Raji (cell line): ENCODE measurements around the gene DLG2.

Source experiments
- POLR2A ChIP-seq: IDR thresholded peaks from 2 replicates; pipeline ENCODE4 v1.6.1; 2011; ENCODE audit warnings: low read depth, low read length, control low read depth; ENCODE audit not compliant: insufficient read depth

The DLG2 gene

GRCh38 chr11:83583757-83584366, 2043.3 kb downstream of the DLG2 start:
- no peak for TF ChIP-seq POLR2A

DNA sequence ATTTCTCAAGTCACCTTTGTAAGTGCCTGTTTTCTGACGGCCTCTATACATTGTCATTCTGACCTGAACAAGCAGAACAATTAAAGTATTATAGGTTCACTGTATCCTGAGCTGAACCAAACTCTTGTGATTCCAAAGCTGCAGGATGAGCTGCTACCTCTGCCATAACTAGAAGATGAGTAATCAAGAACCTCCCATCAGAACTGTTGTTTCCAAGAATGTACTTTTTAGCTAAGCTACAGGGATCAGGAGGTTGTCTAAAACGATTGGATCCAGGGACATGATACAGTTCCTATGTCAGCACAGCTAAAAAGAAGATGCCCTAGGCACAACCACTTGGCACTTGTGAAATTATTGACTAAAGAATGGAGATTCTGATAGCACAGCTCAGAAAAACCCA, 2052.6 kb downstream of the DLG2 start:
- TF ChIP-seq POLR2A: no peak

- no peak for TF ChIP-seq POLR2A
Measured at GRCh38 chr11:83572581-83573496, 2054.3 kb downstream of the DLG2 start.

DNA sequence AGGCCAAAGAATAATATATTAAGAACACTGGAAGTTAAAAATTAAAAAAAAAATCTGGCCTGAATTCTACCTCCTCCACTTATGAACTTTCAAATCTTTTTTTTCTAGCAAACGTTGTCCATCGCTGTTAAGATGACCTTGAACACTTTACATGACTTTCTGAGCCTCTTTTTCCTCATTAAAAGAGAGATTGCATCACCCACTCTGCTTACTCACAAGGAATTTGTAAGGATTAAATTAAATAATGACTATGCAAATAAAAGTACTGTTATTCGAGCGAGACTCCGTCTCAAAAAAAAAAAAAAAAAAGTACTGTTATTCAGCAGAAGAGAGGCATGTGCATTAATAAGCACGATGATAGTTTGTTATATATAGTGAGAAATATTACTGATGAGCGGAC, 2055.8 kb downstream of the DLG2 start:
- no peak for TF ChIP-seq POLR2A

DNA sequence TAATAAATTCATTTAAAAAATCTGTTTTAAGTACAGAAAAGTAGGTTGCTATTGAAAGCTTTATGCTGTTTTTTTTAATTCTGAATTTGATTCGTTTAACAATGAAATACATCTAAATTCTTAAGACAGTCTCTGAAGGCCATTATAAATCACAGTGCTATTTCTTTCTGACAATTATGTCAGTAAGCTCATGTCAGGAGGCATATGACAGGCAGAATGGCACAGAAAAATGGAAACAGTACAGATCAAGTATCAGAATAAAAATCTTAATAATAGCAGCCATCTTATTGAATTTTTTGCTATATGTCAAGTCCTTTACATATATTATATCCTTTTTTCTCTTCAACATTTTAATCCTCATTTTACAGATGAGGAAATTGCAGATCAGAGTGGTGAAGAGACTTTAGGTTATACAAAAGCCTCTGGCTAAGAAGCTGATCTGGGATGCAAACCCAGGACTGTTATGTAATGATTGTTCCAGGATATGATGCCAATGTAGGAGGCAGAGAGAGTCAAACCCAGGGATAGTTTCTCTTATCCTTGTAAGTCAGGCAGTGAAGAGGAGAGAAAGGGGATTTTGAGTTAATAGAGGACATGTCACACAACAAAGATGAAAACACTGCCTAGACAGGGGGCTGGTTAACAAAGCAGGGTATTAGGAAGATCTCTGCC, 2057.9 kb downstream of the DLG2 start:
- TF ChIP-seq POLR2A: no peak

DNA sequence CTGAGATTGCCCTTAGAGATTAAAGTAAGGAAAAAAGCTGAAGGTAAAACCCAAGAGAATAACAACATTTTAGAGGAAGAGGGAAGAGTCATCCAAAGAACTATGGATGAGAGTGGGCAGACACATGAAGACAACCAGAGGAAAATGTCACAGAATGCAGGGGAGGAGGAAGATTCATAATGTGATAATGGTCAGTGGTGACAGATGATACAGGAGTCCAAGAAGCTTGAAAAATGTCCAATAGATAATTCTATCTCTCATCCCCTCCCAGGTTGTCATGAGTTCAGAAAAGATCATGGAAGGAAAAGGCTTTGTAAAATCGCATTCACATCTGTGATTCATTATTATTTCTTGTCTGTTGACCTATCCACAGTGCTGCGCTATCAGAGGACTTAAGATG, 2058.6 kb downstream of the DLG2 start:
- no peak for TF ChIP-seq POLR2A

DNA sequence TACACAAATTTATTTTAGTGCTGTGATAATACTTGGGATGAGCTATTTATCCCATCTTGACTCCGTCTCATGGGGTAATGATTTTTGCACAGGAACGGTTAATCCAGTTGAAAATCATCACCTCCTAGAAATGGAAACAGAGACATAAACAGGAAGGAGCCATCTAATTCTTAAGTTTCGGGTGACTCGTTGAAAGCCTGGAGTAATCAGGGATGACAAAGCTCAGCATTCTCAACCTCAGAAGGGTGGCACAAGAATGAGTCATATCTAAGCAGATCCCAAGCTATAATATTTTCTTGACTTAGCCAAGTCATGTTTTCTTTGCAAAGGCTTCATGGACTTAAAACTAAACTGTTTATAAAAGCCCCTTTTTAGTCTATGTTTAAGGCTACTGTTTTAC, 2060.2 kb downstream of the DLG2 start:
- TF ChIP-seq POLR2A: no peak

DNA sequence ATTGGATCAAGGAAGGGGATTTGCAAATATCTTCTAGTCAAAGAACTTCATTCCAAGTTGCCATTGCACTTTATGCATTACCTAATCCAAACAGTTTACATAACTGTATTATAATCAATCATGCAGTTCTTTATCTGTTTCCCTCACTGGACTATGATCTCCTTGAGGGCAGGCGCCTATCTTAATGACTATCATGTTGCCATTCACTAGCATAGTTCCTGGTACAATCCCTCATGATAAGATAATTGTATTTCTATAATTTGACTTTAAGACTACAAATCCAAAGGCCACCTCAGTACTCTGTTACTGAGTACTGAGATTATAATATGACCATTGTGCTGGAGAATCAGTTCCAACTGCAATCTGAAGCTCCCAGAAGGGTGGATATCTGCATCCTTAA, 2062.3 kb downstream of the DLG2 start:
- TF ChIP-seq POLR2A: no peak

- TF ChIP-seq POLR2A: no peak
Measured at GRCh38 chr11:83558281-83558680, 2068.9 kb downstream of the DLG2 start.

DNA sequence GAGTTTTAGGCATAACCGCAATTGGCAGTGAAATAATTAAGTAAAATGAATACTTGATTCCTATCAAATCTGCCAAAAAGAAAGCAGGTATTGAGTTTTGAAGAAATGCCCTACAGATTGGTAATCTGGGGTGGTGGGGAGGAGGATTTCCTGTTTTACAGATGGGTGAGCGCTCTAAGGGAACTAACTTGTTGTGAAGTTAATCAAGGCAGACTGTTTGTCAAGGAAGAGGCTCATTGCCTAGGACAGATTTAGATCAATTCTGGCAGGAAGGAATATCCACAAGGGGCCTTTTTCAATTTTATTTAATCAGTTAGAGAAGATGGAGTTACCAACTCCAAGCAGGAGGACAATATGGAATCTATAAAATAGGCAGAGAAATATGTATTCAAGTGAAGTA, 2069.5 kb downstream of the DLG2 start:
- TF ChIP-seq POLR2A: no peak

DNA sequence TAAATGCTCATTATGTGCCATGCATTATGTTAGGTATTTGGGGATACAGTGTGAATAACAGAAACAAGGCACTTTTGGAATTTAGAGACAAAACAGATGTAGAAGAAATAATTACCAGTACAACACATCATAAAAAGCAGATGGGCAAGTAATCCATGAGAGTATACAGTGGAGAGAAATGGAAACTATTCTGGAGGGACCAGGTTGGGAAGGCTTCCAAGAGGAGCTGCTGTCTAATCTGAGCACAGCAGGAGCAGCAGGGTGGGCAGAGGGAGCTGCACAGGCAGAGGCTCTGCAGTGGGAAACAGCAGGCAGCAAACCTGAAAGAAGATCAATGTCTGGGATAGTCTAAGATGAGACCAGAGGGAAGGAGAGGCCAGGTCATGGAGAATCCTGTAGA, 2072.3 kb downstream of the DLG2 start:
- TF ChIP-seq POLR2A: no peak

DNA sequence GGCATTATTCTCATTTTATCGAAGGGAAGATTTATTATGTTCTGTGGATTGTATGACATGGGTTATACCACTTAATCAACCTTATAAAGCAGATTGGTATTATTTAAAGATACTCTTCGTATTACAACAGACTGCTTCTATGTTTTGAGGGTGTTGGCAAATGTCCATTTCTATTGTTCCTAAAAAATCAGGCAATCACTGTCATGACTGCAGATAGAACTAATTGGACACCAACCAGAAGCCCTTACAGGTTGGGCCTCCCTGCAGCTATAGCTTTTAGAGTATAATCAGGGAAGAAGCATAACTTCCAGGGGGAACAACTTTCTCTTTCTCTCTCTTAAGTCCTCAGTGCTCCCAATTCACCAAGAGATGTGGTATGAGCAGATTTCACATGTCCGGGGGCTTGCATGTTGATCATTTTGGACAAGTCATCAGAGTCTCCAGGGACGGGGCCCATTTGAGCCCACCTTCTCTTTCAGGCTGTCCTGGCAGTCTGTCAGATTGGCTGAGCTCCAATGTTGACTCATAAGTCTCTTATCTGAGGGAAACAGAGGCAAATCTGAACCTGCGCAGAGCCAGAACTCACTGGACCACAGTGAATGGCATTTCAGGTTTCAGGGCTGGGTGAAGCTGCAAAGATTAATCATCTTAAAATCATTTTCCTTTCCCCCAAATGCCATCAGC, 2077.0 kb downstream of the DLG2 start:
- no peak for TF ChIP-seq POLR2A

GRCh38 chr11:83546368-83546767, 2080.8 kb downstream of the DLG2 start:
- TF ChIP-seq POLR2A: no peak

DNA sequence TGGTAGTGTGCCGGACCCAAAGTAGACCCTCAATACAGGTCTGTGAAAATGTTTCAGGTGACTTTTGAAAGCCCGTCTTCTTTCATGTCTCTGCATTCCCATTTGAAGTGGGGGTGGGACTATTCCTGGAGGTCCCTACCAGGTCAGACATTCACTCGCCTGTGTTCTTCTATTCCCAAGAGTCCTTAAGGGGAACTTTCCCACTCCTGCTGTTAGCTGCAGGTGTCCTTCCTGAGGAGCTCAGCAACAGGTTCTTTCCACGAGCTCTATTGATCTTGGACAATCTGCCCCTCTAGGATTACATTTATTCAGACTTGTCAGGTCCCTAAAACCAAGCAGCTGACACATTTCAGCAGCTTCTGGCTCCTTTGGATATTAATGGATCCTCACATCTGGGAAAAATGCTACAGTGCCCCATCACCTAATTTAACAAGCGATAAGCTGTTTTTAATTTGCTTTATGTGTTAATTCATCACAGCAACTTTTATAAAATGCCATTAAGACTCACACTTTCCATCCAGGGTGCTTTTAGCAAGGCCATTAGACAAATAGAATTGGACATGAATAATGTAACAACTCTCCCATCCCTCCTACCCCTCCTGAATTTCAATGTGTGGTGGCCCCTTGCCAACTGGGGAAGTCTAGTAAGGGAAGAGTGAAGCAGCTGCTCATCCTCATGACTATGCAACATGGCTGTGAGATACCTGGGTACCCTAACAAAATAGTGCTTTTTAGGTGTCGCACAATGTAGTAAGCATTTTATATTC, 2081.5 kb downstream of the DLG2 start:
- TF ChIP-seq POLR2A: no peak

GRCh38 chr11:83544846-83545245, 2082.3 kb downstream of the DLG2 start:
- no peak for TF ChIP-seq POLR2A
